ENCODE data around the gene PLG. TPM values are rescaled to one million over a fixed set of nuclear protein-coding genes. Genes with fewer than 3 reads are reported as not detected.
"Not testable (repeated sequence)": the region's sequence is repeated elsewhere in the genome, so short reads cannot be mapped to it uniquely, and the experiment has no call there.

Gene PLG
- total RNA-seq, 1 donor from 2014 or later: 0.30 TPM

GRCh38 chr6:160783741-160784140 is 81.7 kb downstream of the PLG start:
- no peaks in the 10 kb centered on the region for H3K36me3 Mint-ChIP-seq (ENCODE audit: low read depth)
- no peaks in the 10 kb centered on the region for H3K27me3 Mint-ChIP-seq (ENCODE audit: low read depth)
- no peak for DNase-seq (ENCODE audit: low read depth, low spot score)
- no peak overlapping the region for H3K4me3 Mint-ChIP-seq
- H3K9me3 Mint-ChIP-seq: no peaks in the 10 kb centered on the region
- H3K4me1 Mint-ChIP-seq: no peaks in the 10 kb centered on the region
- no peak for TF ChIP-seq CTCF (conservative IDR thresholded peaks at IDR 0.05)
- no peak overlapping the region for H3K27ac Mint-ChIP-seq (ENCODE audit: unreplicated experiment)

- H3K27ac Mint-ChIP-seq (ENCODE audit: unreplicated experiment): peak overlapping the region; percentile 84
- H3K4me1 Mint-ChIP-seq; H3K27me3 Mint-ChIP-seq (ENCODE audit: low read depth); DNase-seq (ENCODE audit: low read depth, low spot score); H3K4me3 Mint-ChIP-seq; H3K9me3 Mint-ChIP-seq; H3K36me3 Mint-ChIP-seq (ENCODE audit: low read depth): not testable (repeated sequence)
Measured at GRCh38 chr6:160788126-160788525, 86.1 kb downstream of the PLG start.

GRCh38 chr6:160788806-160789205 is 86.8 kb downstream of the PLG start:
- no peak for DNase-seq (ENCODE audit: low read depth, low spot score)
- no peak for TF ChIP-seq CTCF (conservative IDR thresholded peaks at IDR 0.05)
- Mint-ChIP-seq H3K27me3 (ENCODE audit: low read depth) (no peaks in the 10 kb centered on the region), H3K9me3 (no peaks in the 10 kb centered on the region), H3K4me3 (no peak overlapping the region), H3K36me3 (ENCODE audit: low read depth) (no peaks in the 10 kb centered on the region), H3K4me1 (peaks cover 5% of the 10 kb centered on the region), H3K27ac (ENCODE audit: unreplicated experiment) (no peak overlapping the region)

- Mint-ChIP-seq H3K27me3 (ENCODE audit: low read depth) (no peaks in the 10 kb centered on the region), H3K9me3 (no peaks in the 10 kb centered on the region), H3K27ac (ENCODE audit: unreplicated experiment) (no peak overlapping the region), H3K36me3 (ENCODE audit: low read depth) (no peaks in the 10 kb centered on the region), H3K4me1 (peaks cover 5% of the 10 kb centered on the region), H3K4me3 (no peak overlapping the region)
- DNase-seq (ENCODE audit: low read depth, low spot score): no peak
- TF ChIP-seq CTCF (conservative IDR thresholded peaks at IDR 0.05): no peak
Measured at GRCh38 chr6:160789263-160790027, 87.4 kb downstream of the PLG start.

GRCh38 chr6:160790028-160790792 is 88.2 kb downstream of the PLG start:
- Mint-ChIP-seq H3K27ac (ENCODE audit: unreplicated experiment) (no peak overlapping the region), H3K9me3 (no peaks in the 10 kb centered on the region), H3K36me3 (ENCODE audit: low read depth) (no peaks in the 10 kb centered on the region), H3K27me3 (ENCODE audit: low read depth) (no peaks in the 10 kb centered on the region), H3K4me1 (peaks cover 5% of the 10 kb centered on the region), H3K4me3 (no peak overlapping the region)
- no peak for DNase-seq (ENCODE audit: low read depth, low spot score)
- no peak for TF ChIP-seq CTCF (conservative IDR thresholded peaks at IDR 0.05)

- Mint-ChIP-seq H3K4me3 (no peak overlapping the region), H3K36me3 (ENCODE audit: low read depth) (no peaks in the 10 kb centered on the region), H3K9me3 (no peaks in the 10 kb centered on the region), H3K27me3 (ENCODE audit: low read depth) (no peaks in the 10 kb centered on the region), H3K4me1 (peaks cover 5% of the 10 kb centered on the region), H3K27ac (ENCODE audit: unreplicated experiment) (no peak overlapping the region)
- no peak for TF ChIP-seq CTCF (conservative IDR thresholded peaks at IDR 0.05)
- no peak for DNase-seq (ENCODE audit: low read depth, low spot score)
Measured at GRCh38 chr6:160791459-160791858, 89.4 kb downstream of the PLG start.

Data from neural crest cell (in vitro differentiated cells).